ENCODE data around the gene TBC1D16.
A peak's percentile ranks its signal among the peaks of the same experiment; 100 is the strongest.
"Not testable (repeated sequence)": the region's sequence is repeated elsewhere in the genome, so short reads cannot be mapped to it uniquely, and the experiment has no call there.

TBC1D16 gene

GRCh38 chr17:80002690-80003490, 32.8 kb downstream of the TBC1D16 start:
- DNase-seq: no peak

GRCh38 chr17:80002070-80002641, 33.5 kb downstream of the TBC1D16 start:
- DNase-seq: no peak

- DNase-seq: no peak
Observed at GRCh38 chr17:80000981-80001775, 34.5 kb downstream of the TBC1D16 start.

GRCh38 chr17:80000136-80000535, 35.5 kb downstream of the TBC1D16 start:
- DNase-seq: no peak

GRCh38 chr17:79997011-79997660, 38.5 kb downstream of the TBC1D16 start:
- peak; percentile 84 to 92 (median 87) for DNase-seq

- no peak for DNase-seq
Observed at GRCh38 chr17:79996291-79996690, 39.4 kb downstream of the TBC1D16 start.

- DNase-seq: peak in 1 of 3 donors; percentile 9
Observed at GRCh38 chr17:79995696-79996095, 40.0 kb downstream of the TBC1D16 start.

GRCh38 chr17:79994602-79995001, 41.1 kb downstream of the TBC1D16 start:
- no peak for DNase-seq

GRCh38 chr17:79994228-79994569, 41.5 kb downstream of the TBC1D16 start:
- not testable (repeated sequence) for DNase-seq

- DNase-seq: peak; percentile 76 to 81 (median 79)
Observed at GRCh38 chr17:79993390-79994227, 42.1 kb downstream of the TBC1D16 start.

- DNase-seq: no peak
Observed at GRCh38 chr17:79992649-79993389, 42.9 kb downstream of the TBC1D16 start.

- no peak for DNase-seq
Observed at GRCh38 chr17:79991924-79992648, 43.6 kb downstream of the TBC1D16 start.

- DNase-seq: peak; percentile 45 to 82 (median 65)
Observed at GRCh38 chr17:79991140-79991923, 44.3 kb downstream of the TBC1D16 start.

GRCh38 chr17:79990704-79991103, 45.0 kb downstream of the TBC1D16 start:
- no peak for DNase-seq

GRCh38 chr17:79990051-79990592, 45.5 kb downstream of the TBC1D16 start:
- DNase-seq: no peak

GRCh38 chr17:79989106-79989835, 46.4 kb downstream of the TBC1D16 start:
- no peak for DNase-seq

GRCh38 chr17:79988185-79988971, 47.3 kb downstream of the TBC1D16 start:
- DNase-seq: no peak

- no peak for DNase-seq
Observed at GRCh38 chr17:79987935-79988184, 47.8 kb downstream of the TBC1D16 start.
